Superior temporal gyrus (tissue), 1 donor: ENCODE measurements around the gene SLC35A3.
"Not testable (repeated sequence)": the region's sequence is repeated elsewhere in the genome, so short reads cannot be mapped to it uniquely, and the experiment has no call there.

Experiments used
- DNase-seq: peaks from one replicate; pipeline ENCODE4 v3.0.0-alpha.2; 2016; ENCODE audit errors: extremely low spot score

The SLC35A3 gene

GRCh38 chr1:100035214-100035613 lies 65.4 kb downstream of the SLC35A3 start:
- DNase-seq = peak; percentile 82

- peak; percentile 62 for DNase-seq
These were observed 67.2 kb downstream of the SLC35A3 start for GRCh38 chr1:100036718-100037655.

GRCh38 chr1:100037656-100037926 lies 67.8 kb downstream of the SLC35A3 start:
- no peak for DNase-seq

DNA sequence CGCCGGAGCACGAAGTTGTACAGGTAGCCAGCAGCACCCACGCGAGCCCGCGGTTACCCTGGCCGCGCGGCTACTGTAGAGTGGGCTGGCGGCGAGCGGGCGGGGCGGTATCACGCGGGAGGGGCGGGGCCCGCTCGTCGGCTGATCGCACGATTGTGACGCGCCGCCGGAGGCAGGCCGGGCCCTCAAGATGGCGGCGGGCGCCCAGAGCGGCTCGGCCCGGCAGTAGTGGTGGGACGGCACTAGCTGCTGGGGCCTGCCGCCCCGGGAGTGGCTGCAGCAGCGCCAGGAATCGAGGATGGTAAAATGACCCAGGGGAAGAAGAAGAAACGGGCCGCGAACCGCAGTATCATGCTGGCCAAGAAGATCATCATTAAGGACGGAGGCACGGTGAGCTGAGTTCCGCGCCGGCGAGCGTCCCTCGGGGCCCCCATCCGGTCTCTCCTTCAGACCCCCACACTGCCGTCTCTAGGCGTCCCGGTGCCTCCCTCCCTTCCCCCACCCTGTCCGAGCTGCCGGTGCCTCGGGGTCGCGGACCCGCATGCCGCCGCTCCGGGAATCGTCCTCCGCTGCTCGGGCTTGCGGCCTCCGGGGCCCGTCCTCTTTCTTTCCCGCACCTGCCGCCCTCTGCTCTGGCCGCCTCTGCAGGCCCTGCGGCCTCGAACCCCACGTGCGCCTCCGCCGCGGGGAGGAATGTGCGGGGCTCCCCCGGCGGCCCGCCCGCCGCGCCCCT lies 68.3 kb downstream of the SLC35A3 start:
- DNase-seq = peak; percentile 86

DNA sequence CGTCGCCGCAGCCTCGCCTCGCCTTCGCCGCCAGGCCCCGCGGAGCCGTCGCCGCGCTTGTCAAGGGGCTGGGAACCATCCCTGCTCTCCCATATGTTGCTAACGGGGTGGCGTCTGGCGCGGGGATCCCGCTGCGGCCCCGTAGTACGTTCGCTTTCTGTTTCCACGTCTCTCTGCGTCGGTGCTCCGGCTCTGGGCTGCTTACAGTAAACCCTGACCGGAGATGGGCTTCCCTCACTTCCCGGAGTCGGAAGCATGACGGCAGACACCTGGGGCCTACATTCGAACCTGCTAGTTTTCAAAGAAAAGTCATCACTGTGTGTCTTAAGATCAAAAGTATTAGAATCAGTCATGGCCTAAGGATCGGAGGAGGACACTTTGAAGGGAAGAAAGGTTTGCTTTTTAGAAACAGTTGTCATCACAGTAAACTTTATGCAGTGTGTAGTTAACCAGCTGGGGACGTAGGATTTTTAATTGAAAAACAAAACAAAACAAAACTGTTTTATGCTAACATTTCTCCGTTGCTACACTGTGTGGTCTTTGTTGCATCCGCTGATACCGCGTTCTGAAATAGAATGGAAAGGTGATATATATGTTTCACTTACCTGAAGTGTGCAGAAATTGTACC lies 69.0 kb downstream of the SLC35A3 start:
- DNase-seq = peak; percentile 67

GRCh38 chr1:100039591-100039990 lies 69.8 kb downstream of the SLC35A3 start:
- DNase-seq = no peak

DNA sequence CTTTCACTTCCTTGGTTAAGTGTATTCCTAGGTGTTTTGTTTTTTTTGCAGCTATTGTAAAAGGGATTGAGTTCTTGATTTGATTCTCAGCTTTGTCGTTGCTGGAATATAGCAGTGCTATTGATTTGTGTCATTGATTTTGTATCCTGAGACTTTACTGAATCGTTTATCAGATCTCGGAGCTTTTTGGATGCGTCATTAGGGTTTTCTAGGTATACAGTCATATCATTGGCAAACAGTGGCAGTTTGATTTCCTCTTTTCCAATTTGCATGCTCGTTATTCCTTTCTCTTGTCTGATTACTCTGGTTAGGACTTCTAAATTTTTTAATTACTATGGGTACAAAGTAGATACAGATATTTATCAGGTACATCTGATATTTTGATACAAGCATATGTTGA lies 75.4 kb downstream of the SLC35A3 start:
- no peak for DNase-seq

- DNase-seq = not testable (repeated sequence)
These were observed 77.5 kb downstream of the SLC35A3 start for GRCh38 chr1:100047235-100047708.

DNA sequence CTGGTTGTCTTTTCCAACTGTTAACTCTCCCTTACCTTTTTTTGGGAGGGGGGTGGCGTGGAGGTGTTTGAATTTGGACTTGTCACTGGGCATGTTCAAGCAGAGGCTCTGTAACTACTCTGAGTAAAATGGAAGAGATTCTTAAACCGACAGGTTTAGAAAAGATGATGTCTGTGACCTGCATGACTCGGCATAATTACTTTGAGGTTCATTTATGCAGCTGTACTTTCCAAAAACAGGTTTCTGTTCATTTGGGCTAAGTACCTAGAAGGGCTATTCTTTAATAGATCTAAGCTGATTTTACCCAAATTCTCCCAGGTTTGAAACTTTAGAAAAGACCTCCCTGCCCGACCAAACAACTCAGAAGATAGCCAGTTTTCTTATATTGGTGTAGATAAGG lies 80.3 kb downstream of the SLC35A3 start:
- DNase-seq = no peak

DNA sequence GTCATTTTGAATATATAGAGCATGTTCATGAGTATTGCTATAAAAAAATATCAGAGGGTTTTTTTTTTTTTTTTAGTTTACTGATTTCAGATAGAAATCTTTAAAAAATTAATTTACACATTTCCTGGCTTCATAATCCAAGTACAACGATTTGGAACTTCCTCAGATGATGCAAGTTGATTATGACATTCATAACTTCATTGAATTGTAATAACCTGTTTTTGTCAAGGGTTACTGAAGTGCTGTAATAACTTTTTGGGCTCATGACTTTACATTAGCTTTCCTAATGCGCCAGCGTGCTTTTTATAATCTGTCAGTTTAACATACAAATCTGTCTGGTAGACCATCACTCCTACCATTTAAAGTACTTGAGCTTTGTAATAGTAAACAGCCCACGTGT lies 81.6 kb downstream of the SLC35A3 start:
- no peak for DNase-seq

GRCh38 chr1:100051893-100052292 lies 82.1 kb downstream of the SLC35A3 start:
- DNase-seq = no peak

DNA sequence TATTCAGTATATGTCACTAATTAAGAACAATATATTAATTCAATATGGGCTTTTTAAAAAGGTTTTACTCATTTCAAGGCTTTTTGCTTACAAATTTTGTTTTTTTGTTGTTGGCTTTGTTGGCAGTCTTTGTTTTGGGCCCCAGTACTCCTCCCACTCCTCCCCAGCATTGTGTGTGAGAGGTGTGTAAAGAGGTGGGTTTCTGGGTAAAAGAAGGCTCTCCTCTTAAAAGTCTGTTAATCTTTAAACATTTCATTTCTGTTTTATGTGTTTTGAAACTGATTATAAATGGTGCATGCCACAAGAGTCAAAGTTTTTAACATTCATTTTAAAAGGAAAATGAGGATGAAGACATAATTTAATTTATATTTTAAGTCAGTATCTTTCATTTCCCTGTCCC lies 83.3 kb downstream of the SLC35A3 start:
- no peak for DNase-seq

DNA sequence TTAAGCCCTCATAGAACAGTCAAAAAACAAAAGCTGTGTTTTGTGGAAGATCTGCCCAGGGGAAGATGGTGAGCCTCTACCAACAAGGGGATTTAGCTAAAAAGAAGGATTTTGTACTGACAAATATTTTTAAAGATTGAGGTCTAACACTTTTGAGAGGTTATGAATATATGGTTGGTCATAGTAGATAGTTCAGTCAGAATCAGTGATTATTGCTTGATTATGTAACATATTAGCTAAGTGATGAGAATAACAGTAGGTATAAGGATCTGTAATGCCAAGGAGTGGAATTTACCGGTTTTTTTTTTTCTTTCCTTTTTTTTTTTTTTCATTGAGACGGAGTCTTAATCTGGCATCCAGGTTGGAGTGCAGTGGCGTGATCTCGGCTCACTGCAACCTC lies 83.9 kb downstream of the SLC35A3 start:
- no peak for DNase-seq

GRCh38 chr1:100061681-100062080 lies 91.9 kb downstream of the SLC35A3 start:
- no peak for DNase-seq

DNA sequence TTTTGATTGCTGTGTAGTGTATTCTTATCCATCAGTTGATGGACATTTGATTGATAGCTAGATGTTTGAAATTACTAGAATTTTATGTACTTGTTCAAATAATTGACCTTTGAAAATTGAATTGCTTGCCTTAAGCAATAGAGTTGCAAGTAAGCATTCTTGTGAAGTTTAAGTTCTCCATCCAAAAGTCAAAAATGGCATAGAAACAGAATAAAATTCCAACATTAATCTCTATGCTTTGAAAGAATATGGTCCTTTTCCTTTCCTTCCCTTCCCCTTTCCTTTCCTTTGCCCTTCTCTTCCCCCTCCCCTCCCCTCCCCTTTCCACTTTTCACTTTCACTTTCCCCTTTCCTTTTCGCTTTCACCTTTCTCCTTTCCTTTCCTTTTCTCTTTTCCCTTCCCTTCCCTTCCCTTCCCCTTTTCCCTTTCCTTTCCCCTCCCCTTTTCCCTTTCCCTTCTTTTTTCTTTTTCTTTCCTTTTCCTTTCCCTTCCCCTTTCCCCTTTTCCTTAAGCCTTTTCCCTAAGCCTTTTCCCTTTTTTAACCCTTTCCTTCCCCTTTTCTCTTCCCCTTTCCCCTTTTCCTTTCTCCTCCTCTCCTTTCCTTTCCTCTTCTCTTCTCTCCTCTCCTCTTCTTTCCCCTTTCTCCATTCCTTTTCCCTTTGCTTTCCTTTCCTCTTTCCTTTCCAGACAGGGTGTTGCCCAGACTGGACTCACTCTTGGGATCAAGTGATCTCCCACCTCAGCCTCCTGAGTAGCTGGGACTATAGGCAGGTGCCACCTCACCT lies 95.6 kb downstream of the SLC35A3 start:
- no peak for DNase-seq

DNA sequence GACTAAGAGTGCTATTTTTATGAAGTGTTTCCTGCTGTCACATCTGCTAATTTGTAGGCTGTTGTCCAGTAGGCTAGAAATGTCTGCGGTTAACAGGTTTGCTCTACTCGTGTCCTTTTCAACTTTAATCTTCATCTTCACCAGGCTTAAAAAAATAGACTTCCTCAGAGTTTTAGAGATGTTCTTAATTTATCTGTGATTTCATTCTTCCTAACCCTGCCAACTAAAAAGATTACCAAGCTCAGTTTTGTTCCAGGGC lies 96.1 kb downstream of the SLC35A3 start:
- no peak for DNase-seq

DNA sequence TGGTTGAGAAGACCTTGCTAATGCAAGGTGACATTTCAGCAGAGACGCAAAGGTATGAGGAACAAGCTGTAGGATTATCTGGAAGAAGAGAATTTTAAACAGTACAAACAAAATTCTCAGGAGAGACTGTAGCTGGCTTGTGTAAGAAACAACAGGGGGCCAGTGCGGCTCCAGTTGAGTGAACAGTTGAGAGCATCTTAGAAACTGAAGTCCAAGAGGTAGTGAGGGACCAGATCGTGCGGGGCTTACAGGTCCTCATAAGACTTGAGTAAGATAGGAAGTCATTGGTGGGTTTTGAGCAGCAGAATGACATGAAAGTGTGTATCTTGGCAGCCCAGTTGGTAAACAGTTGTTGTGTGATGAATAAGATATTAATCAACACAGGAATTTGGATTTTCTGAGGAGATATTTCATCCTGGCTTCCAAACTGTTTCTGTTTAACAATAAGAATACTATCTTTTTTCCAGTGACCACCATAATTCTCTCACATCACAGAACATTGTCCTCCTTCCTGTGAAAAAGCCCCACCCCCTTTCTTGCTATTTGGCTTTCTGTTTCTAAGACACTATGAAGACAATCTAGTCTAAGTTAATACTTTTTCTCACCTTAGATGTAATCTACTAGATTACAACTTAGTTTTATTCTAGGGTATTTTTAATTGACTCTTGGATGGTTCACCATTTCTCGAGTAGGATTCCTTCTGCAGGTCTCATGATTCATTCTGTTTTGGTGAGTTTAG lies 100.6 kb downstream of the SLC35A3 start:
- no peak for DNase-seq

DNA sequence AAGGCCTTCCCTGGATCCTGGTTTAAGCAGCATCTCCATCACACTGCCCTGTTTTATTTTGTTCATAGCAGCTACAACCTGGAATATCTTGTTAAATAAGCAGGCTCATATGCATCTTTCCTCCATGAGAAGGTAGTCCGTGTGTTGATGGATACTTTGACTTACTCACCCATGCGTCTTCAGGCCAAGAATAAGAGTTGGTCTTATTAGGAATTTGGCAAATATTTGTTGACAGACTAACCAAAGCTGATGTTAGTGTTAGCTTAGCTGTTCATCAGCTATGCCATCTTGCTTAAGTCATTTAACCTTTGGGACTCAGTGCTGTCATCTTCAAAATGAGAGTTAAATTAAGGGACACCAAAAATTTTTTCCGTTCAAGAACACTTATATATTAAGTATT lies 103.7 kb downstream of the SLC35A3 start:
- no peak for DNase-seq

GRCh38 chr1:100074604-100075395 lies 105.0 kb downstream of the SLC35A3 start:
- DNase-seq = no peak

DNA sequence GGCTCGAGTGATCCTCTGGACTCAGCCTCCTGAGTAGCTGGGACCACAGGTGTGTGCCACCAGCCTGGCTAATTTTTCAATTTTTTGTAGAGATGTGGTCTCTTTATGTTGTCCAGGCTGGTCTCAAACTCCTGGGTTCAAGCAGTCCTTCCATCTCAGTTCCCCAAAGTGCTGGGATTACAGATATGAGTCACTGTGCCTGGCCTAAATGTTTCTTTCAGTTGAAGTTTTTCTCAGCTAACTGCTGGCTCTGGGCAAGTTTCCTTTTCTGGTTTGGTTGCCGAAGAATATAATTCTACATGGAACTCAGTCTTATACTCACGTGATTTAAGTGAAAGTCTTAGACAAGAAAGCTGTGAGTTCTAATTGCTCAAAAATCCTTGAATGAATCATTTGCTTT lies 106.0 kb downstream of the SLC35A3 start:
- no peak for DNase-seq

- no peak for DNase-seq
These were observed 106.5 kb downstream of the SLC35A3 start for GRCh38 chr1:100076319-100076718.
